Measurements from ENCODE around the gene MYO16. TPM values are rescaled to one million over a fixed set of nuclear protein-coding genes. Genes with fewer than 3 reads are reported as not detected.

The MYO16 gene
- polyA plus RNA-seq, 6 donors from 2014 or later: not detected

- Mint-ChIP-seq H3K27ac (no peak overlapping the region), H3K9me3 (peaks cover 0 to 10% (median under 1%) of the 10 kb centered on the region in 7 donors), H3K4me3 (no peak overlapping the region), H3K4me1 (no peaks in the 10 kb centered on the region), H3K27me3 (no peaks in the 10 kb centered on the region), H3K36me3 (no peaks in the 10 kb centered on the region)
- ATAC-seq (ENCODE audit: low read depth in 2 of 2) (no peak), DNase-seq (no peak)
These were observed 47.2 kb downstream of the MYO16 start for GRCh38 chr13:108676620-108677019.

GRCh38 chr13:108677806-108678205 lies 48.4 kb downstream of the MYO16 start:
- no peaks in the 10 kb centered on the region for H3K27me3 Mint-ChIP-seq
- H3K4me1 Mint-ChIP-seq: no peaks in the 10 kb centered on the region
- H3K9me3 Mint-ChIP-seq: peaks cover 0 to 10% (median 3%) of the 10 kb centered on the region in 7 donors
- H3K4me3 Mint-ChIP-seq: no peak overlapping the region
- DNase-seq (no peak), ATAC-seq (ENCODE audit: low read depth in 2 of 2) (no peak)
- no peaks in the 10 kb centered on the region for H3K36me3 Mint-ChIP-seq
- H3K27ac Mint-ChIP-seq: no peak overlapping the region

DNA sequence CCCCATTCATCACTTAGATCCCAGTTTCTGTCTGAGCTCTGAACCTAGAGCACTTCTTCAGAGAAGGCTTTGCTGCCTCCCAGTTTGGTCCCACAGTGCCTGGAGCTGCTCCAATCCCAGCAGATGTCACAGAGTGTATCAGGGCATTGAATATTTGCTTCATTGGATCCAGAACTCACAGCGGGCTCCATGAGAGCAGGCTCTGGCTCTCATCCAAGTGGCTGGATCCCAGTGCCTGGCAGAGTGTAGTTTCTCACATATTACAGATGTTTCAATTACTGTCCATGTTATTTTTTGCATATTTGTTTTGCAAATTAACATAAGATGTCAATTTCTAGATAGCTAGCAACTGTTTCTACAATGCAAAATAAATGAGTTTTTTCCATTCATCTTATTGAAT lies 50.6 kb downstream of the MYO16 start:
- ATAC-seq (ENCODE audit: low read depth in 2 of 2): no peak
- no peak for DNase-seq
- H3K36me3 Mint-ChIP-seq: no peaks in the 10 kb centered on the region
- H3K9me3 Mint-ChIP-seq: peaks cover 0 to 4% (median 2%) of the 10 kb centered on the region in 7 donors
- no peaks in the 10 kb centered on the region for H3K27me3 Mint-ChIP-seq
- H3K4me1 Mint-ChIP-seq: no peaks in the 10 kb centered on the region
- no peak overlapping the region for H3K27ac Mint-ChIP-seq
- H3K4me3 Mint-ChIP-seq: no peak overlapping the region

- DNase-seq (no peak), ATAC-seq (ENCODE audit: low read depth in 2 of 2) (no peak)
- no peak overlapping the region for H3K4me3 Mint-ChIP-seq
- H3K9me3 Mint-ChIP-seq: peaks cover 0 to 8% (median 2%) of the 10 kb centered on the region in 7 donors
- H3K27me3 Mint-ChIP-seq: no peaks in the 10 kb centered on the region
- no peaks in the 10 kb centered on the region for H3K4me1 Mint-ChIP-seq
- H3K36me3 Mint-ChIP-seq: no peaks in the 10 kb centered on the region
- H3K27ac Mint-ChIP-seq: no peak overlapping the region
These were observed 52.7 kb downstream of the MYO16 start for GRCh38 chr13:108681986-108682575.

DNA sequence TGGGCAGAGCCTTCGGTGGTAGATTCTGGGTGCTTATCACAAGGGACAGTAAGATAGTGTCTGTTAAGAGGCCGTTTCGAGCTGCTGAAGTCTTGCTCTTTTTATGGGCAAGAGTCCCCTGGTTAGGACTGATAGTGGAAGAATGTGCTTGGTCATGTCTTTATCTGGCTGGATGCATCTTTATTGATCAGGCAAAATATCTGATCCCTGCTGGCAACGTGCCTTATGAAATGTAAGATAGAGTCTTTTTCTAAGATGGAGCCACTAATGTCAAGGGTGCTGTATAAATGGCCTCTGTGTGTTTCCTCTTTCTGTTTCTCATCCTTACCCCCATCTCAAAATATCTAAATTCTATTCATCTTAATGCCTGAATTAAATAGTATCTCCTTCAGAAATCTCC lies 53.3 kb downstream of the MYO16 start:
- H3K27me3 Mint-ChIP-seq: no peaks in the 10 kb centered on the region
- no peaks in the 10 kb centered on the region for H3K36me3 Mint-ChIP-seq
- H3K9me3 Mint-ChIP-seq: peaks cover 0 to 8% (median 2%) of the 10 kb centered on the region in 7 donors
- ATAC-seq (ENCODE audit: low read depth in 2 of 2) (no peak), DNase-seq (no peak)
- no peak overlapping the region for H3K27ac Mint-ChIP-seq
- no peak overlapping the region for H3K4me3 Mint-ChIP-seq
- H3K4me1 Mint-ChIP-seq: no peaks in the 10 kb centered on the region

DNA sequence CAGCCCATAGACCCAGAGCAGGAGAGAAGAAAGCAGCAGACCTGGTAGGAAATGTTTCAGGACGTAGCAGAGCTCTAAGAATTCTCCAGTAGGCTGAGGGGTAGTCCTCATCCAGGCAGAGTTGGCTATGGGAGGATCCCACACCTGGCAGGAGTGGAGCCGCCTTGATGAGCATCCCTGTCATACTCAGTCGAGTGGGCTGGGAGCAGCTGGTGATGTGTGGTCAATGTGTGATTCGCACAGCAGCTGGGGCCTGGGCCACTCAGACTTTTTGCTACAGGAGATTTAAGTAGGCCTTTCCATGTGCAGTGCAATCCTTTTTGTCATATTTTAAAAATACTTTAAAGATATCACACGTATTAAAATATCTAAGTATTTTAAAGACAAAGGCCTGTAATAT lies 56.6 kb downstream of the MYO16 start:
- Mint-ChIP-seq H3K27ac (no peak overlapping the region), H3K36me3 (no peaks in the 10 kb centered on the region)
- no peak for ATAC-seq (ENCODE audit: low read depth in 2 of 2)

DNA sequence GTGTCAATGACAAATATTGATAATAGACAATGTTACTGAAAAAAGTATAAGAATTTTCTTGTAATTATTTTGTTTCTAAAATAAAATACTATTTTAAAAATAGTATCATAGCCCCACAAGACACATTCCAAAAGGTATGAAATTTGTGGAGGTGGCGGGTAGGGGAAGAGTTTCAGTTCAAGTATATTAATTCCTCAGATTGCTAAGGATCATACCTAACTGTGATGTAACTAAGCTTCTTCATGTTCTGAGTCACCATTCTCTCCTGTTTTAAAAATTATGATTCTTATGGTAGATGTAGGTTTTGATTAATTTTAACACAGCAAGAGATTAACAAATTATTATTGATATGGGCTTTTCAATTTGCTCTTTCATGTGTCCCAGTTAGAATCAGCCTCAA lies 61.3 kb downstream of the MYO16 start:
- DNase-seq (no peak), ATAC-seq (ENCODE audit: low read depth in 2 of 2) (no peak)
- peaks cover 0 to 7% (median 0%) of the 10 kb centered on the region in 7 donors for H3K9me3 Mint-ChIP-seq
- H3K27ac Mint-ChIP-seq: no peak overlapping the region
- H3K4me3 Mint-ChIP-seq: no peak overlapping the region
- H3K36me3 Mint-ChIP-seq: no peaks in the 10 kb centered on the region
- H3K4me1 Mint-ChIP-seq: no peaks in the 10 kb centered on the region
- H3K27me3 Mint-ChIP-seq: no peaks in the 10 kb centered on the region

More for the DNA sequence above, 56.6 kb downstream of the MYO16 start:
- H3K4me3 Mint-ChIP-seq: no peak overlapping the region
- H3K9me3 Mint-ChIP-seq: peaks cover 0 to 4% (median 0%) of the 10 kb centered on the region in 7 donors
- no peaks in the 10 kb centered on the region for H3K27me3 Mint-ChIP-seq
- no peaks in the 10 kb centered on the region for H3K4me1 Mint-ChIP-seq
- DNase-seq: no peak

DNA sequence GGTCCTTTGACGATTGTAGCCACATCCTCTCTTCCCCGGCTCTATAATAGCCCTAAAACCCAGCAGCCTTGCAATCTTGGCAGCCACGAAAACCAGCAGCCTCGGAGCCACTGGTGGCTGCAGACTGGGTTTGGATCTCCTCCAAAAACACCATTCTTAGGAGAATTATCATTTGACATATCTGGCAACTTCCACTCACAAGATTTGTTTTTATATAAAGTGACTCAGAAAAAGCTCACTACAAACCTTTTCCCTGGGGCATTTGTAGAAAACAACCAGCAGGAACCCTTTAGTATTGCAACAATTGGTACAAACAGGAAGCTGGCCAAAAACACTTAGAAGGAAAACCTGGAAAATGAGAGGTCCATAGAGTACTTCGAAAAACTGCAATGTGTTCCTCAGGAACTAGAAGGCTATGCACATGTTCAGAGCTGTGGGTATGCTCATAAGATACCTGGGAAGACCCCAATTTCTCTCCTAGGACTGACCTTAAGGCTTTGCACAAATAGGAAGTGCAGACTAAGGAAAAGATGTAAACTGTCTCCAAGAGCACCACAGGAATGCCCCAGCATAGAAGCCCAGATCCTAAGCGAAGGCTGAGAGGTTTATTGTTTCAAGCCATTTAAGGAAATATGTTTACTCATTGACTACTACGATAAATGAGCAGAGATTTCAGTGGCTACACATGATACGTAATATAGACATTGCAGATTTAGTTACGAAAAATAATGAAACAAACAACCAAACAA lies 71.2 kb downstream of the MYO16 start:
- peaks cover 12 to 29% (median 17%) of the 10 kb centered on the region in 7 donors for H3K9me3 Mint-ChIP-seq
- H3K4me3 Mint-ChIP-seq: no peak overlapping the region
- ATAC-seq (ENCODE audit: low read depth in 2 of 2) (no peak), DNase-seq (no peak)
- peaks cover 7 to 8% of the 10 kb centered on the region in 2 donors for H3K36me3 Mint-ChIP-seq
- no peaks in the 10 kb centered on the region for H3K27me3 Mint-ChIP-seq
- H3K27ac Mint-ChIP-seq: no peak overlapping the region
- no peaks in the 10 kb centered on the region for H3K4me1 Mint-ChIP-seq

DNA sequence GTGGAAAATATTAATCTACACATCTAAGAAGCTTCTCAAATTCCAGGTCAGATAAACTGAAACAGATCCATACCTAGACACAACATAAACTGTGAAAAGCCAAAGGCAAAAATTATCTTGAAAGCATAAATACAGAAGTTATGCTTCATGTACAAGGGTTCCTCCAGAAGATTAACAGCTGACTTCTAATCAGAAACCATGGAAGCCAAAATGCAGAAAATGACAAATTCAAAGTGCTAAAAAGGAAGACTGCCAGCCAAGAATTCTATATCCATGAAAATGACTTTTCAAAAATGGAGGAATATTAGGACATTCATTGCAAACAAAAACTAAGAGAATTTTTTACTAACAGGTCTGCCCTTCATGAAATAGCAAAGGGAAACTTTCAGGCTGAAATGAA lies 72.8 kb downstream of the MYO16 start:
- Mint-ChIP-seq H3K4me1 (no peaks in the 10 kb centered on the region), H3K36me3 (peaks cover 7 to 8% of the 10 kb centered on the region in 2 donors), H3K4me3 (no peak overlapping the region), H3K9me3 (peaks cover 12 to 29% (median 17%) of the 10 kb centered on the region in 7 donors), H3K27me3 (no peaks in the 10 kb centered on the region), H3K27ac (no peak overlapping the region)
- DNase-seq (no peak), ATAC-seq (ENCODE audit: low read depth in 2 of 2) (no peak)

DNA sequence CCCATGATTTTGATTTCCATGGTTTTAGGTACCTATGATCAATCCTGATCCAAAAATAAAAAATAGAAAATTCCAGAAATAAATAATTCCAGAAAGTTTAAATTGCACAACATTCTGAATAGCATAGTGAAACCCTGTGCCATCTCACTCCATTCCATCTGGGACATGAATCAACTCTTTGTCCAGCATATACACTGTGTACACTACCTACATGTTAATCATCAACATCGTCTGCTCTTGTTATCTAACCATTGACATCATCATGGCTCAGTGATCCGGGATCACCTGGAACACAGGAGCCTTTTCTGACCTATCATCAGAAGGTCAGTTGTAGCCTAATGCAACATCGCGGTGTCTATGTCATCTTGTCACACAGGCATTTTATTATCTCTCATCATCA lies 75.6 kb downstream of the MYO16 start:
- H3K4me3 Mint-ChIP-seq: no peak overlapping the region
- H3K9me3 Mint-ChIP-seq: peaks cover 12 to 29% (median 17%) of the 10 kb centered on the region in 7 donors
- ATAC-seq (ENCODE audit: low read depth in 2 of 2) (no peak), DNase-seq (no peak)
- H3K27ac Mint-ChIP-seq: no peak overlapping the region
- peaks cover 7 to 8% of the 10 kb centered on the region in 2 donors for H3K36me3 Mint-ChIP-seq
- no peaks in the 10 kb centered on the region for H3K4me1 Mint-ChIP-seq
- H3K27me3 Mint-ChIP-seq: no peaks in the 10 kb centered on the region

GRCh38 chr13:108707584-108707983 lies 78.2 kb downstream of the MYO16 start:
- H3K4me3 Mint-ChIP-seq: no peak overlapping the region
- H3K36me3 Mint-ChIP-seq: no peaks in the 10 kb centered on the region
- no peak overlapping the region for H3K27ac Mint-ChIP-seq
- ATAC-seq (ENCODE audit: low read depth in 2 of 2) (no peak), DNase-seq (no peak)
- no peaks in the 10 kb centered on the region for H3K4me1 Mint-ChIP-seq
- H3K9me3 Mint-ChIP-seq: peaks cover 0 to 9% (median 3%) of the 10 kb centered on the region in 7 donors
- no peaks in the 10 kb centered on the region for H3K27me3 Mint-ChIP-seq

DNA sequence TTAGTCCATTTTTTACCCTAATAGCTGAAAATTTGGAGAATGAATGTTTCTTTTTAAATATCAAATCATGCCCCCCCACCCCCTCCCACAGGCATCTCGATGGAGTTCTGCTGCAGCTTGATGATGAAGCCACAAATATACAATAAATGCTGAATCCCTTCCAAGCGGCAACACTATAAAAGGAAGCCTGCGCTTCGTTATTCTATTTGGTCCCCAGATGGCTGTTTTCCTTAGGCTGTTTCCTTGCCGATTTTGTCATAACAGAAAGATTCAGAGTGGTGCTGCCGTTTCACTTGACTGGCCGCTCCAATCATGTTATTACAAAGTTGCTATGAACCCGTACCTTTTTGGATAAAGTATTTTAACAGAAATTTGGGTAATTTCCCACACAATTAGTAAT lies 79.5 kb downstream of the MYO16 start:
- Mint-ChIP-seq H3K4me1 (no peaks in the 10 kb centered on the region), H3K27ac (no peak overlapping the region), H3K9me3 (peaks cover 0 to 5% (median 3%) of the 10 kb centered on the region in 7 donors), H3K36me3 (no peaks in the 10 kb centered on the region), H3K4me3 (no peak overlapping the region), H3K27me3 (no peaks in the 10 kb centered on the region)
- ATAC-seq (ENCODE audit: low read depth in 2 of 2): no peak
- no peak for DNase-seq

DNA sequence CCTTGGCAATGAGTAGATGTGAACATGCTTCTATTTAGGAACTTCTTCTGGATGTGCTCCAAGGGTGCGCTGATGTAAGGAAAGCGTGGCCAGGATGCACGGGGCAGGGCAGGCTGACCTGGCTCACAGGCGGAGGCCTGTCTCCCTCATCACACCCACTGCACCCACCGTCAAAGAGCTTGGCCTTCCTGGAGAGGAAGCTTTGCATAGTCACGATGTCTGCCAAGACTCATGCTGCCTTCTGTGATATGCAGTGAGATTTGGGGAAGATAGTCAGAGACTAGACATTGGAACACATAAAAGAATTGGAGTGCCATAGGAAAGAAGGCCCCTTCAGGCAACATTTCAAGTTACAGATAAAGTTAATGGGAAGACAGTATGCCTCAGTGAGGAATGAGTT lies 82.0 kb downstream of the MYO16 start:
- peaks cover 0 to 9% (median 0%) of the 10 kb centered on the region in 7 donors for H3K9me3 Mint-ChIP-seq

GRCh38 chr13:108725471-108725870 lies 96.1 kb downstream of the MYO16 start:
- Mint-ChIP-seq H3K27ac (no peak overlapping the region), H3K27me3 (no peaks in the 10 kb centered on the region), H3K4me3 (no peak overlapping the region), H3K36me3 (no peaks in the 10 kb centered on the region), H3K9me3 (peaks cover 0 to 7% (median 0%) of the 10 kb centered on the region in 7 donors), H3K4me1 (no peaks in the 10 kb centered on the region)
- no peak for ATAC-seq (ENCODE audit: low read depth in 2 of 2)
- DNase-seq: no peak

More for the DNA sequence above, 82.0 kb downstream of the MYO16 start:
- H3K4me3 Mint-ChIP-seq: no peak overlapping the region
- ATAC-seq (ENCODE audit: low read depth in 2 of 2) (no peak), DNase-seq (no peak)
- H3K4me1 Mint-ChIP-seq: no peaks in the 10 kb centered on the region
- no peak overlapping the region for H3K27ac Mint-ChIP-seq
- H3K36me3 Mint-ChIP-seq: no peaks in the 10 kb centered on the region
- H3K27me3 Mint-ChIP-seq: no peaks in the 10 kb centered on the region

All from naive B cell (primary cell).